22Rv1 (cell line): ENCODE data around the gene EIF5B.

Experiments used
- H3K27ac ChIP-seq: fragments of 450-650 bp; 2 replicates; pipeline ENCODE4 v1.5.1; 2017
- CTCF ChIP-seq: fragments of 450-650 bp; IDR thresholded peaks from 2 replicates; pipeline ENCODE4 v1.5.1; 2017; ENCODE audit warnings: mild to moderate bottlenecking
- ZFX ChIP-seq: fragments of 450-650 bp; IDR thresholded peaks from 2 replicates; pipeline ENCODE4 v1.6.1; 2017; ENCODE audit warnings: antibody characterized with exemption, borderline replicate concordance

EIF5B gene

GRCh38 chr2:99431587-99432275 lies 94.5 kb downstream of the EIF5B start:
- TF ChIP-seq CTCF, result no peak
- no peak overlapping the region for H3K27ac ChIP-seq

- no peak for TF ChIP-seq ZFX
- TF ChIP-seq CTCF, result no peak
- H3K27ac ChIP-seq, result no peak overlapping the region; the same call in 1 of the 2 replicates
Measured at GRCh38 chr2:99433340-99433739, 96.2 kb downstream of the EIF5B start.

- TF ChIP-seq CTCF, result no peak
- H3K27ac ChIP-seq, result no peak overlapping the region
Measured at GRCh38 chr2:99436874-99437273, 99.7 kb downstream of the EIF5B start.

GRCh38 chr2:99439971-99440505 lies 102.8 kb downstream of the EIF5B start:
- no peak overlapping the region for H3K27ac ChIP-seq
- TF ChIP-seq ZFX, result no peak
- TF ChIP-seq CTCF, result no peak

- H3K27ac ChIP-seq, result no peak overlapping the region
Measured at GRCh38 chr2:99442837-99443236, 105.6 kb downstream of the EIF5B start.

GRCh38 chr2:99444222-99444621 lies 107.0 kb downstream of the EIF5B start:
- TF ChIP-seq CTCF (no peak), ZFX (no peak)
- no peak overlapping the region for H3K27ac ChIP-seq

More at GRCh38 chr2:99442837-99443236, 105.6 kb downstream of the EIF5B start:
- TF ChIP-seq CTCF, result no peak
- TF ChIP-seq ZFX, result no peak

- H3K27ac ChIP-seq, result no peak overlapping the region
- TF ChIP-seq ZFX, result no peak
- no peak for TF ChIP-seq CTCF
Measured at GRCh38 chr2:99445065-99445464, 107.9 kb downstream of the EIF5B start.
